ENCODE results near the gene LRWD1. TPM values are rescaled to one million over a fixed set of nuclear protein-coding genes. Genes with fewer than 3 reads are reported as not detected.
A peak's percentile ranks its signal among the peaks of the same experiment; 100 is the strongest.

Gene LRWD1
- total and polyA plus RNA-seq, 12 donors = 6.5 to 21.3 (median 9.5) TPM

GRCh38 chr7:102433219-102434038, 31.4 kb upstream of the LRWD1 start, which contains the start of gene ORAI2:
Gene ORAI2 (plus strand): TSS chr7:102433575. CDS start chr7:102438957, 5,382 bp downstream.
- Histone ChIP-seq H3K4me3 (peak within 1 kb of the TSS; percentile 67 to 97 (median 82)), H3K27ac (peak within 1 kb of the TSS in 8 of 10 donors; percentile 64 to 96 (median 78)), H3K36me3 (peaks cover 0 to 23% (median 0%) of the 10 kb centered on the region in 9 donors), H3K9me3 (no peaks in the 10 kb centered on the region), H3K4me1 (peaks cover 0 to 49% (median 12%) of the 10 kb centered on the region in 9 donors), H3K27me3 (no peaks in the 10 kb centered on the region)
- WGBS, 2 donors = 1% methylated on average over 56 to 90 of the region's 90 CpGs
- DNase-seq = peak; percentile 78 to 85
- ATAC-seq = peak; percentile 71 to 90 (median 82)
- intact Hi-C loops (cut with DNase I) = no loop called here
- no peak for TF ChIP-seq CTCF (IDR thresholded peaks at IDR 0.05)

GRCh38 chr7:102434039-102434486, 30.7 kb upstream of the LRWD1 start:
- Histone ChIP-seq H3K27me3 (no peaks in the 10 kb centered on the region), H3K9me3 (no peaks in the 10 kb centered on the region), H3K4me1 (peaks cover 0 to 49% (median 12%) of the 10 kb centered on the region in 9 donors), H3K4me3 (peak overlapping the region; percentile 67 to 97 (median 82)), H3K36me3 (peaks cover 0 to 30% (median 0%) of the 10 kb centered on the region in 9 donors), H3K27ac (peak overlapping the region in 8 of 10 donors; percentile 64 to 96 (median 78))
- 33 to 36% methylated on average over 9 of the region's 9 CpGs for WGBS, 2 donors
- peak in 5 of 8 donors; percentile 7 to 21 (median 19) for ATAC-seq
- intact Hi-C loops (cut with DNase I) = no loop called here
- no peak for DNase-seq
- TF ChIP-seq CTCF (IDR thresholded peaks at IDR 0.05) = no peak

GRCh38 chr7:102436118-102436517, 28.7 kb upstream of the LRWD1 start:
- no peak overlapping the region for H3K4me3 ChIP-seq
- WGBS, 2 donors = 95 to 96% methylated on average over 10 of the region's 10 CpGs

More at GRCh38 chr7:102436118-102436517, 28.7 kb upstream of the LRWD1 start:
- ATAC-seq = no peak
- Histone ChIP-seq H3K4me1 (peaks cover 0 to 44% (median 15%) of the 10 kb centered on the region in 9 donors), H3K36me3 (peaks cover 0 to 49% (median 0%) of the 10 kb centered on the region in 9 donors), H3K27me3 (no peaks in the 10 kb centered on the region), H3K9me3 (no peaks in the 10 kb centered on the region), H3K27ac (no peak overlapping the region)
- intact Hi-C loops (cut with DNase I) = no loop called here
- DNase-seq = no peak
- no peak for TF ChIP-seq CTCF (IDR thresholded peaks at IDR 0.05)
